PC-3 (cell line): Measurements from ENCODE around the gene ZC2HC1B.

Experiments
- CTCF ChIP-seq: fragments of 300-600 bp; sonication (generic); conservative IDR thresholded peaks from 2 replicates; pipeline ENCODE4 v1.5.1; 2017; ENCODE audit warnings: antibody characterized with exemption, low read depth, mild to moderate bottlenecking, low read length
- EZH2 ChIP-seq: fragments of 300-600 bp; sonication (generic); IDR thresholded peaks from one replicate; pipeline ENCODE4 v1.6.1; 2017; ENCODE audit warnings: antibody characterized with exemption, mild to moderate bottlenecking, low read length; ENCODE audit not compliant: unreplicated experiment

- TF ChIP-seq EZH2 (no peak), CTCF (no peak)
Measured at GRCh38 chr6:143859891-143860660, 4.2 kb upstream of the ZC2HC1B start.
